OCI-LY3 (cell line): ENCODE results near the gene MAD1L1.

Experiments
- H2AFZ ChIP-seq: fragments of 200-600, 300-600 bp; shearing (Covaris generic); 2 replicates; pipeline ENCODE4 v1.6.0; 2014; ENCODE audit warnings: antibody characterized with exemption, low read depth, low read length
- H3K27ac ChIP-seq: fragments of 200-600, 300-600 bp; sonication (generic); 2 replicates; pipeline ENCODE4 v1.5.1; 2014; ENCODE audit warnings: mild to moderate bottlenecking, low read length, moderate library complexity, mixed read lengths
- H3K27me3 ChIP-seq: fragments of 200-600, 300-600 bp; sonication (generic); 2 replicates; pipeline ENCODE4 v1.6.1; 2014; ENCODE audit warnings: low read depth, low read length, mixed read lengths
- H3K36me3 ChIP-seq: fragments of 200-600, 300-600 bp; sonication (generic); replicated peaks from 2 replicates; pipeline ENCODE3; 2014; ENCODE audit warnings: low read depth, low read length, mixed read lengths
- H3K4me1 ChIP-seq: fragments of 300-600, 200-600 bp; sonication (generic); 2 replicates; pipeline ENCODE4 v1.6.1; 2014; ENCODE audit warnings: low read length, mixed read lengths
- H3K4me2 ChIP-seq: fragments of 200-600, 300-600 bp; sonication (generic); 2 replicates; pipeline ENCODE4 v1.6.1; 2014; ENCODE audit warnings: low read length, mixed read lengths
- H3K4me3 ChIP-seq: fragments of 300-600, 200-600 bp; sonication (generic); 2 replicates; pipeline ENCODE4 v1.5.1; 2014; ENCODE audit warnings: antibody characterized with exemption, mild to moderate bottlenecking, low read length, moderate library complexity
- H3K79me2 ChIP-seq: fragments of 300-600, 200-600 bp; shearing (Covaris generic); 2 replicates; pipeline ENCODE4 v1.6.1; 2014; ENCODE audit warnings: mild to moderate bottlenecking, low read length, mixed read lengths
- H3K9ac ChIP-seq: fragments of 300-600, 200-600 bp; shearing (Covaris generic); 2 replicates; pipeline ENCODE4 v1.6.0; 2014; ENCODE audit warnings: mild to moderate bottlenecking, low read length, moderate library complexity
- H3K9me3 ChIP-seq: fragments of 200-600, 300-600 bp; shearing (Covaris generic); 2 replicates; pipeline ENCODE4 v1.6.1; 2014; ENCODE audit warnings: low read length, mixed read lengths; ENCODE audit not compliant: insufficient read depth
- H4K20me1 ChIP-seq: fragments of 200-600, 300-600 bp; sonication (generic); 2 replicates; pipeline ENCODE4 v1.6.1; 2016; ENCODE audit warnings: low read length, mixed read lengths; ENCODE audit not compliant: insufficient read depth
- CTCF ChIP-seq: fragments of 200-600, 300-600 bp; sonication (generic); IDR thresholded peaks from 2 replicates; pipeline ENCODE4 v1.5.1; 2014; ENCODE audit warnings: antibody characterized with exemption, low read length, low read depth
- EZH2phosphoT487 ChIP-seq: fragments of 200-600 bp; shearing (Covaris generic); IDR thresholded peaks from 2 replicates; pipeline ENCODE4 v1.6.1; 2018; ENCODE audit warnings: antibody characterized with exemption, mixed run types, low read depth

MAD1L1 gene

GRCh38 chr7:2139004-2139699, 93.6 kb downstream of the MAD1L1 start:
- Histone ChIP-seq H4K20me1 (no peaks in the 10 kb centered on the region), H3K4me2 (no peak overlapping the region), H2AFZ (no peak overlapping the region), H3K9ac (no peak overlapping the region), H3K4me1 (no peaks in the 10 kb centered on the region), H3K27me3 (no peaks in the 10 kb centered on the region), H3K9me3 (no peaks in the 10 kb centered on the region), H3K79me2 (no peaks in the 10 kb centered on the region), H3K4me3 (no peak overlapping the region), H3K36me3 (no peaks in the 10 kb centered on the region), H3K27ac (no peak overlapping the region)
- TF ChIP-seq EZH2phosphoT487 (no peak), CTCF (no peak)

GRCh38 chr7:2138146-2138765, 94.5 kb downstream of the MAD1L1 start:
- Histone ChIP-seq H3K4me1 (no peaks in the 10 kb centered on the region), H3K27me3 (no peaks in the 10 kb centered on the region), H2AFZ (no peak overlapping the region), H3K36me3 (no peaks in the 10 kb centered on the region), H3K27ac (no peak overlapping the region), H3K4me3 (no peak overlapping the region), H3K9me3 (no peaks in the 10 kb centered on the region), H3K9ac (no peak overlapping the region), H4K20me1 (no peaks in the 10 kb centered on the region), H3K79me2 (no peaks in the 10 kb centered on the region), H3K4me2 (no peak overlapping the region)
- TF ChIP-seq EZH2phosphoT487 (no peak), CTCF (no peak)

DNA sequence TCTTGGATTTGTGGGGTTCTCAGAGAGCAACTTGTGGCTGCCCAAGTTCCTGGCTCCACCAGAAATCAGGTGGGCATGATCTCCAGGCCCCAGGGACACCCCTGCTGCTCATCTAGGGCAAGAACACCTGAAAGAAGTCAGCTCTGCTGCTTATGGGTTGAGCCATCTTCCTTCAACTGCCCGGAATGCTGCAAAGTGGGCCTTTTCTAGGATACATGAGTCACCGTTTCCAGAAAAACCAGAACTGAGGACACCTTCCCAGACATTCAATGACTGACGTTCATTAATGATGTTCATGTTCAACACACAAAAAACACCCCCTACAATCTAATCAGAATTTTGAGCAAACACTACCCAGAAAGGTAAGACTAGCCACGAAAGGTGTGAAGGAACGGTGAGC, 98.0 kb downstream of the MAD1L1 start:
- no peaks in the 10 kb centered on the region for H4K20me1 ChIP-seq
- no peaks in the 10 kb centered on the region for H3K27me3 ChIP-seq
- H3K9ac ChIP-seq: no peak overlapping the region
- no peak overlapping the region for H3K4me3 ChIP-seq
- no peaks in the 10 kb centered on the region for H3K9me3 ChIP-seq
- H3K27ac ChIP-seq: no peak overlapping the region
- no peaks in the 10 kb centered on the region for H3K36me3 ChIP-seq
- no peaks in the 10 kb centered on the region for H3K79me2 ChIP-seq
- no peak overlapping the region for H2AFZ ChIP-seq
- H3K4me2 ChIP-seq: no peak overlapping the region
- TF ChIP-seq CTCF (no peak), EZH2phosphoT487 (no peak)
- H3K4me1 ChIP-seq: no peaks in the 10 kb centered on the region

GRCh38 chr7:2132243-2132642, 100.5 kb downstream of the MAD1L1 start:
- Histone ChIP-seq H3K4me1 (no peaks in the 10 kb centered on the region), H3K27ac (no peak overlapping the region), H3K79me2 (no peaks in the 10 kb centered on the region), H3K4me3 (no peak overlapping the region), H3K9ac (no peak overlapping the region), H3K4me2 (no peak overlapping the region), H4K20me1 (no peaks in the 10 kb centered on the region), H3K9me3 (no peaks in the 10 kb centered on the region), H3K36me3 (no peaks in the 10 kb centered on the region), H3K27me3 (no peaks in the 10 kb centered on the region), H2AFZ (no peak overlapping the region)
- TF ChIP-seq CTCF (no peak), EZH2phosphoT487 (no peak)
